ENCODE data around the gene ZBTB39. TPM values are rescaled to one million over a fixed set of nuclear protein-coding genes. Genes with fewer than 3 reads are reported as not detected.
"Not testable (repeated sequence)": the region's sequence is repeated elsewhere in the genome, so short reads cannot be mapped to it uniquely, and the experiment has no call there.

ZBTB39 gene
- total RNA-seq, 4 donors from 2014 or later: 2.1 to 6.5 (median 4.0) TPM

DNA sequence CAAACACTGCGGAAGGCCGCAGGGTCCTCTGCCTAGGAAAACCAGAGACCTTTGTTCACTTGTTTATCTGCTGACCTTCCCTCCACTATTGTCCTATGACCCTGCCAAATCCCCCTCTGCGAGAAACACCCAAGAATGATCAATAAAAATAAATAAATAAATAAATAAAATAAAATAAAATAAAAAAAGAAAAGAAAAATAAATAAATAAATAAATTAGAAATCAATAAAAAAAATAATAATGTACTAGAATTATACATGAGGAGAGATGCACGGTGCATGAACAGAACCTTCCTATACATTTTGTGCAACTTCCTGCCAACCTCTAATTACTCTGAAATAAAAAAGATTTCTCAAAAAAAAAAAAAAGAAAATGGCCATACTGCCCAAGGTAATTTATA, 41.2 kb downstream of the ZBTB39 start:
- intact Hi-C loops (cut with DNase I); H3K9me3 ChIP-seq; H3K4me1 ChIP-seq; H3K27ac ChIP-seq; DNase-seq; H3K4me3 ChIP-seq; H3K36me3 ChIP-seq; H3K27me3 ChIP-seq: not testable (repeated sequence)
- 100% methylated on average over 1 of the region's 4 CpGs for WGBS, 2 donors

DNA sequence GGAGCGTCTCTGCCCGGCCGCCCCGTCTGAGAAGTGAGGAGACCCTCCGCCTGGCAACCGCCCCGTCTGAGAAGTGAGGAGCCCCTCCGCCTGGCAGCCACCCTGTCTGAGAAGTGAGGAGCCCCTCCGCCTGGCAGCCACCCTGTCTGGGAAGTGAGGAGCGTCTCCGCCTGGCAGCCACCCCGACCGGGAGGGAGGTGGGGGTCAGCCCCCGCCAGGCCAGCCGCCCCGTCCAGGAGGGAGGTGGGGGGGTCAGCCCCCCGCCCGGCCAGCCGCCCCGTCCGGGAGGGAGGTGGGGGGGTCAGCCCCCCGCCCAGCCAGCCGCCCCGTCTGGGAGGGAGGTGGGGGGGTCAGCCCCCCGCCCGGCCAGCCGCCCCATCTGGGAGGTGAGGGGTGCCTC, 42.8 kb downstream of the ZBTB39 start:
- DNase-seq; H3K36me3 ChIP-seq; H3K27ac ChIP-seq; H3K9me3 ChIP-seq; H3K27me3 ChIP-seq; H3K4me1 ChIP-seq; H3K4me3 ChIP-seq; intact Hi-C loops (cut with DNase I): not testable (repeated sequence)
- WGBS, 2 donors: no CpG with 5 or more reads among the region's 27 CpGs

DNA sequence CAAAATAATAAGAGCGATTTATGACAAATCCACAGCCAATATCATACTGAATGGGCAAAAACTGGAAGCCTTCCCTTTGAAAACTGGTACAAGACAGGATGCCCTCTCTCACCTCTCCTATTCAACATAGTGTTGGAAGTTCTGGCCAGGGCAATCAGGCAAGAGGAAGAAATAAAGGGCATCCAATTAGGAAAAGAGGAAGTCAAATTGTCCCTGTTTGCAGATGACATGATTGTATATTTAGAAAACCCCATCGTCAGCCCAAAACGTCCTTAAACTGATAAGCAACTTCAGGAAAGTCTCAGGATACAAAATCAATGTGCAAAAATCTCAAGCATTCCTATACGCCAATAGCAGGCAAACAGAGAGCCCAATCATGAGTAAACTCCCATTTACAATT, 44.1 kb downstream of the ZBTB39 start:
- intact Hi-C loops (cut with DNase I); H3K9me3 ChIP-seq; H3K27ac ChIP-seq; H3K27me3 ChIP-seq; H3K36me3 ChIP-seq; DNase-seq; H3K4me3 ChIP-seq: not testable (repeated sequence)
- WGBS, 2 donors: 65% methylated on average over 4 of the region's 4 CpGs
- peaks cover 0 to 15% (median 7%) of the 10 kb centered on the region in 3 donors for H3K4me1 ChIP-seq

DNA sequence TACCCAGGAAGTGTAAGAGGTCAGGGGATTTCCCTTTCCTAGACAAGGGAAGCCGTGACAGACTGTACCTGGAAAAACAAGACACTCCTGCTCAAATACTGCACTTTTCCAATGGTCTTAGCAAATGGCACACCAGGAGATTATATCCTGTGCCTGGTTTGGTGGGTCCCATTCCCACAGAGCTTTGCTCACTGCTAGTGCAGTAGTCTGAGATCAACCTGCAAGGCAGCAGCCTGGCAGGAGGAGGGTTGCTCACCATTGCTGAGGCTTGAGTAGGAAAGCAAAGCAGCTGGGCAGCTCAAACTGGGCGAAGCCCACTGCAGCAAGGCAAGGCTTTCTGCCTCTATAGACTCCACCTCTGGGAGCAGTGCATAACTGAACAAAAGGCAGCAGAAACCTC, 47.9 kb downstream of the ZBTB39 start:
- WGBS, 2 donors: 100% methylated on average over 1 of the region's 2 CpGs; no CpG with 5 or more reads in 1 of the 2 donors
- no peak for DNase-seq
- H3K9me3 ChIP-seq: peaks cover 0 to 10% (median 5%) of the 10 kb centered on the region in 3 donors
- TF ChIP-seq, protein P1, sequence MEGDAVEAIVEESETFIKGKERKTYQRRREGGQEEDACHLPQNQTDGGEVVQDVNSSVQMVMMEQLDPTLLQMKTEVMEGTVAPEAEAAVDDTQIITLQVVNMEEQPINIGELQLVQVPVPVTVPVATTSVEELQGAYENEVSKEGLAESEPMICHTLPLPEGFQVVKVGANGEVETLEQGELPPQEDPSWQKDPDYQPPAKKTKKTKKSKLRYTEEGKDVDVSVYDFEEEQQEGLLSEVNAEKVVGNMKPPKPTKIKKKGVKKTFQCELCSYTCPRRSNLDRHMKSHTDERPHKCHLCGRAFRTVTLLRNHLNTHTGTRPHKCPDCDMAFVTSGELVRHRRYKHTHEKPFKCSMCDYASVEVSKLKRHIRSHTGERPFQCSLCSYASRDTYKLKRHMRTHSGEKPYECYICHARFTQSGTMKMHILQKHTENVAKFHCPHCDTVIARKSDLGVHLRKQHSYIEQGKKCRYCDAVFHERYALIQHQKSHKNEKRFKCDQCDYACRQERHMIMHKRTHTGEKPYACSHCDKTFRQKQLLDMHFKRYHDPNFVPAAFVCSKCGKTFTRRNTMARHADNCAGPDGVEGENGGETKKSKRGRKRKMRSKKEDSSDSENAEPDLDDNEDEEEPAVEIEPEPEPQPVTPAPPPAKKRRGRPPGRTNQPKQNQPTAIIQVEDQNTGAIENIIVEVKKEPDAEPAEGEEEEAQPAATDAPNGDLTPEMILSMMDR (IDR thresholded peaks at IDR 0.05): no peak
- TF ChIP-seq POLR2A (IDR thresholded peaks at IDR 0.05): no peak
- no peak overlapping the region for H3K27ac ChIP-seq
- intact Hi-C loops (cut with DNase I): no loop called here
- H3K27me3 ChIP-seq: no peaks in the 10 kb centered on the region
- H3K4me1 ChIP-seq: peaks cover 0 to 34% (median 9%) of the 10 kb centered on the region in 3 donors
- H3K36me3 ChIP-seq: no peaks in the 10 kb centered on the region
- H3K4me3 ChIP-seq: no peak overlapping the region

DNA sequence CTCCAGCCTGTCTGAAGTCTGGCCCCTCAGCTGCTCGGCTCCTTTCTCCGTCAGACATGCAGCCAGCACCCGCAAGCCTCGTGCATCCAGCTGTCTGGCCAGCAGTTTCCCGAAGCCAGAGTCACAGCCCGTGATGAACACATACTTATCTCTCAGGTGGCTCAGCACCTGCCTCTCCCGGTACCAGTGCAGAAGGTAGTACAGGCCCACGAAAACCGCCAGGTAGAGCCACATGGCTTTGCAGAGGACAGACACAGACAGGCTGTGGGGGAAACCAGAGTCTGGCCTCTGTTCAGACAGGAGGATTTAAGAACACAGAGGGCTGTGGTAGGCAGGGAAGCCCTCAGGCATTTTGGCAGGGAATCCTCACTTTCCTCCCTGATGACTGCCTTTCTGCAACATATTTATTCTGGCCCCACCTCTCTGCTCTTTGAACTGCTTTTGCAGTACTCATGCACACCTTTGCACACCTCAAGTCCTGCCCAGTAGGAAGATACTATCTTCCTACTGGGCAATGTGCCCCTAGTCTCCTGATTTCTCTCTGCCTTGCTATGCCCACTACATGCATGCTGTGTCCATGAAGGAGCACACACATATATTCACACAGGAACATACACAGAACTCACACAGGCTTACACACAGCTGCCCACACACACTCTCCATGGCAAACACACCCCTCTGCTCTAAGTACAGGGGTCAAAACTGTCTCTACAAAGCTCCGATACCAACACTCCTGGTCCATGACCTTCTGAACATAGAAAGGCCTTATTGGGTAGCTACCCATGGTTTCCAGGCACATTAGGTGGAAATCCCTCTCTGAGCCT, 48.9 kb downstream of the ZBTB39 start, which contains the start of gene RDH16:
Gene RDH16, minus strand, starts transcription at position 380 of the 824 bp plus-strand sequence. Its CDS starts 146 bp downstream, at position 234.
- intact Hi-C loops (cut with DNase I): no loop called here
- no peak for DNase-seq
- Histone ChIP-seq H3K4me1 (peaks cover 0 to 34% (median 9%) of the 10 kb centered on the region in 3 donors), H3K27me3 (no peaks in the 10 kb centered on the region), H3K9me3 (peaks cover 0 to 10% (median 5%) of the 10 kb centered on the region in 3 donors), H3K27ac (peak within 1 kb of the TSS in 1 of 4 donors; percentile 26), H3K4me3 (no peak within 1 kb of the TSS), H3K36me3 (no peaks in the 10 kb centered on the region)
- TF ChIP-seq, protein P1 (IDR thresholded peaks at IDR 0.05): no peak
- no peak for TF ChIP-seq POLR2A (IDR thresholded peaks at IDR 0.05)
- WGBS, 2 donors: 46 to 70% methylated on average over 4 to 7 of the region's 10 CpGs

DNA sequence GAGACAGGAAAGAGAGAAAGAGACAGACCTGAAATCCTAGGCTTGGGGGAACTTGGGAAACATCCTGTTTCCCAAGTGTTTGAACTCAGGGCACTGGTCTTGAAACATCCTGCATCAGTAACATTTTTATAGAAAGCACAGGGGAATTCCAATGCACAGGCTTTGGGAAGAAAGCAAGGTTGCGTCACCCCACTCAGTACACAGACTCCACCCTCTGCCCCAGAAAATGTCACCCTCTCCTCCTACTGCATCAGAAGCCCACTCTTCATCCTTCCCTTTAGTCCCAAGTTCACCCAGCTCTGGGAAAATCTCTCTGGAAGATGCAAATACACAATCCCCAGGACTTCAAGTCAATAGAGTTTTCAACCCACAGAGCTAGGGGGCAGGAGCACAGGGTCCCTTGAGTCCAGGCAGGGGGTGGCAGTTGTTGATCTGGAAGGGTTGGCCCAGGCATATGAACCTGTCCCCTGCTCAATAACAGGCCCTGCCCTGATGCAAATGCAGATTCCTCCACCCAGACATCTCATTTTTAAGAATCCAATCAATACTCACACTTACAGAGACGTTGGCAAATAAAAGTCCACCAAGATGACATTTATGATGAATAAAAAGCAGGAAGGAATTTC, 50.6 kb downstream of the ZBTB39 start:
- Histone ChIP-seq H3K36me3 (no peaks in the 10 kb centered on the region), H3K27me3 (no peaks in the 10 kb centered on the region), H3K4me1 (peaks cover 0 to 34% (median 9%) of the 10 kb centered on the region in 3 donors), H3K27ac (no peak overlapping the region), H3K4me3 (no peak overlapping the region), H3K9me3 (peaks cover 0 to 10% (median 5%) of the 10 kb centered on the region in 3 donors)
- no peak for TF ChIP-seq POLR2A (IDR thresholded peaks at IDR 0.05)
- TF ChIP-seq, protein P1 (IDR thresholded peaks at IDR 0.05): no peak
- WGBS, 2 donors: 70 to 84% methylated on average over 2 of the region's 2 CpGs
- intact Hi-C loops (cut with DNase I): no loop called here
- no peak for DNase-seq
